ENCODE measurements around the gene ABCB8.

The ABCB8 gene

GRCh38 chr7:151034312-151035025 is 6.2 kb downstream of the ABCB8 start (continued):
- no peak for TF ChIP-seq ZNF518A (tag by site-specific recombination; conservative IDR thresholded peaks at IDR 0.05; ENCODE audit: low read depth)
- no peak for TF ChIP-seq SP3 (tag by site-specific recombination; IDR thresholded peaks at IDR 0.05)
- no peak for TF ChIP-seq ZNF138 (tag by site-specific recombination; IDR thresholded peaks at IDR 0.05; ENCODE audit: borderline replicate concordance)
- no peak for TF ChIP-seq ZNF837 (tag by site-specific recombination; IDR thresholded peaks at IDR 0.05)
- TF ChIP-seq ZBTB20 (tag by site-specific recombination; IDR thresholded peaks at IDR 0.05): no peak
- TF ChIP-seq ZNF121 (tag by site-specific recombination; IDR thresholded peaks at IDR 0.05): no peak

GRCh38 chr7:151035026-151035717 is 6.9 kb downstream of the ABCB8 start:
- Histone ChIP-seq H3K27ac (ENCODE audit: extremely low read depth, low read depth, low read length) (no peak overlapping the region), H3K4me1 (ENCODE audit: control insufficient read depth, insufficient read depth, low read length) (peaks cover 6% of the 10 kb centered on the region), H3K4me3 (ENCODE audit: low read depth, low read length) (no peak overlapping the region), H3K36me3 (ENCODE audit: control insufficient read depth in 2 of 2, insufficient read depth in 1 of 2, low read length in 2 of 2) (peaks cover 0 to 60% of the 10 kb centered on the region in 2 experiments; a peak in 1 of 3 replicates), H3K9me3 (ENCODE audit: control insufficient read depth, insufficient read depth, low read depth, low read length) (no peaks in the 10 kb centered on the region)
- ChIA-PET POLR2A (no interaction called here), CTCF (no interaction called here)
- TF ChIP-seq ZBTB17 (tag by site-specific recombination; IDR thresholded peaks at IDR 0.05) (peak; percentile 58), ZNF555 (tag by site-specific recombination; conservative IDR thresholded peaks at IDR 0.05) (no peak), ZFHX2 (tag by site-specific recombination; conservative IDR thresholded peaks at IDR 0.05) (peak; percentile 58), KLF8 (tag by site-specific recombination; IDR thresholded peaks at IDR 0.05) (no peak), EGR2 (tag by site-specific recombination; IDR thresholded peaks at IDR 0.05; ENCODE audit: low read depth) (0 out of 2 replicates have a peak, but pooled peaks have one; percentile 18), ZBTB7A (tag by site-specific recombination; IDR thresholded peaks at IDR 0.05; ENCODE audit: low read depth) (no peak), ZNF701 (tag by site-specific recombination; IDR thresholded peaks at IDR 0.05) (no peak)

- Histone ChIP-seq H3K36me3 (ENCODE audit: control insufficient read depth in 2 of 2, insufficient read depth in 1 of 2, low read length in 2 of 2) (peaks cover 0 to 59% of the 10 kb centered on the region in 2 experiments; a peak in 1 of 3 replicates), H3K27ac (ENCODE audit: extremely low read depth, low read depth, low read length) (no peak overlapping the region), H3K4me3 (ENCODE audit: low read depth, low read length) (no peak overlapping the region), H3K9me3 (ENCODE audit: control insufficient read depth, insufficient read depth, low read depth, low read length) (no peaks in the 10 kb centered on the region), H3K4me1 (ENCODE audit: control insufficient read depth, insufficient read depth, low read length) (peaks cover 6% of the 10 kb centered on the region)
- CTCF ChIA-PET: interaction anchor here (0.7 to 1.3 kb wide), 2 partner anchors 8 to 23 kb away, joined by 3 to 4 read pairs; partner anchors contain the start of gene ABCB8
- POLR2A ChIA-PET: no interaction called here
- no peak for TF ChIP-seq ZBTB20 (tag by site-specific recombination; IDR thresholded peaks at IDR 0.05)
- no peak for TF ChIP-seq GFI1B (tag by site-specific recombination; IDR thresholded peaks at IDR 0.05)
- TF ChIP-seq ZNF341 (tag by site-specific recombination; IDR thresholded peaks at IDR 0.05; ENCODE audit: low read depth): peak; percentile 29; the same call in 1 of the 2 replicates
Measured at GRCh38 chr7:151035902-151036301, 7.7 kb downstream of the ABCB8 start.

Data from HEK293 (cell line).